Epithelial cell of proximal tubule (primary cell): ENCODE data around the gene METTL24. TPM values are rescaled to one million over a fixed set of nuclear protein-coding genes. Genes with fewer than 3 reads are reported as not detected.

Source experiments
- DNase-seq: peaks from one replicate; pipeline ENCODE4 v3.0.0-alpha.2; 2011; ENCODE audit warnings: low read depth
- H3K4me3 ChIP-seq: 2 replicates; pipeline ENCODE4 v1.5.1; 2011; ENCODE audit warnings: low read depth, mild to moderate bottlenecking, low read length
- CTCF ChIP-seq: conservative IDR thresholded peaks from 2 replicates; pipeline ENCODE4 v1.5.1; 2012; ENCODE audit warnings: low read depth, mild to moderate bottlenecking, low read length
- total RNA-seq: library from RNA; depleted of rRNA; stranded (reverse); fragments of >200 nt; gene quantifications from 2 replicates; pipeline ENCODE4 v1.2.3, GENCODE V29; 2015

METTL24 gene
- total RNA-seq, 1 donor from 2014 or later, result 0.69 TPM

GRCh38 chr6:110232450-110232849, 125.7 kb downstream of the METTL24 start:
- TF ChIP-seq CTCF, result no peak
- no peak for DNase-seq
- no peak overlapping the region for H3K4me3 ChIP-seq

- no peak overlapping the region for H3K4me3 ChIP-seq
- TF ChIP-seq CTCF, result no peak
- DNase-seq, result no peak
Measured at GRCh38 chr6:110226261-110226660, 131.9 kb downstream of the METTL24 start.

GRCh38 chr6:110221738-110222137, 136.4 kb downstream of the METTL24 start:
- TF ChIP-seq CTCF, result no peak
- no peak for DNase-seq
- no peak overlapping the region for H3K4me3 ChIP-seq

- no peak overlapping the region for H3K4me3 ChIP-seq
- DNase-seq, result peak; percentile 51
- TF ChIP-seq CTCF, result no peak
Measured at GRCh38 chr6:110217266-110217665, 140.9 kb downstream of the METTL24 start.

- no peak for TF ChIP-seq CTCF
- DNase-seq, result no peak
- H3K4me3 ChIP-seq, result no peak overlapping the region
Measured at GRCh38 chr6:110216140-110216539, 142.0 kb downstream of the METTL24 start.

DNA sequence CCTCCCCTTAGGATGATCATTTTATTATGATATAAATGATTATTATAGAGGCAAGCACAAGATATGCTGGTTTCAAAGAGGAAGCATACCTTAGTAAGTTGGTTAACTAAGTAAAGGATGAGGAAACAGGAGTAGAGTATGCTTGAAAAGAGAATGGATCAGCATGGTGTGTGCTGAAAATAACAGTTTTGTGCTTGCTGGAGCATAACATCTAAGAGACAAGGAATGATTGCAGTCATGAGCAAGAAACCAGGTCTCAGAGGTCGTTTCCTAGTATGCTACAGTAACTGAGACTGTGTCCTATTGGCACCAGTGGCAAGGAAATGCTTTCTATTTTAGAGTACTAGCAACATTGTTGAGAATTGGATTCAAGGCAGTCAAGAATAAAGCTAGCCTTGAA, 143.8 kb downstream of the METTL24 start:
- no peak overlapping the region for H3K4me3 ChIP-seq
- DNase-seq, result peak; percentile 63
- no peak for TF ChIP-seq CTCF

DNA sequence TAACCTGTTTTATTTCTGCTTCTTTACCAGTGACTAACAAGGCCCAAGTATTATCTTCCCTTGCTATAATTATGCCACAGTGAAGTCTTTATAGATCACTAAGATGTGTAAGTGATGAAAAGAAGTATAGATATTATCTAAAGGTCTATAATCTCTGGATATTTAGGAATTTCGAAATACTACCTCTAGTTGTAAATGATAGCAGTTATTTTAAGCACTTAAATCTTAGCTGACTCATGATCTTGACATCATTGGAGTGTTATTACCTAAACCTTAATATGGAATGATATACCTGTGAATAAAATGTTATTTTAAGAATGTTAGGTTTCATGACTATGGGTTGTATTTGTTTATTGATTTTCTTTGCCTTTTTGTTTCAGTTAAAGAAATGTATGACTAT, 146.4 kb downstream of the METTL24 start:
- H3K4me3 ChIP-seq, result no peak overlapping the region
- TF ChIP-seq CTCF, result no peak
- DNase-seq, result no peak
